Activated B cell treated with CpG ODN at 0.5 μM for 24 hours (primary cell): ENCODE results near the gene ATP9A. TPM values are rescaled to one million over a fixed set of nuclear protein-coding genes. Genes with fewer than 3 reads are reported as not detected.
"Not testable (repeated sequence)": the region's sequence is repeated elsewhere in the genome, so short reads cannot be mapped to it uniquely, and the experiment has no call there.

Experiments used
- ATAC-seq: fragments of 200-7000 bp; cut with Tn5 transposase; one replicate; pipeline ENCODE4 v1.10.0; 2021; ENCODE audit warnings: low read depth, mild to moderate bottlenecking, moderate library complexity
- CTCF ChIA-PET: fragments of 350-600 bp; sonication (Branson Sonifier 250); formaldehyde crosslinking; loops from one replicate; lab custom pipeline; 2021; ENCODE audit warnings: antibody characterized with exemption; lab: Charles Lee
- POLR2A ChIA-PET: fragments of 350-600 bp; sonication (Branson Sonifier 250); formaldehyde crosslinking; loops from one replicate; lab custom pipeline; 2021; ENCODE audit warnings: antibody characterized with exemption; lab: Charles Lee
- DNase-seq: peaks from one replicate; pipeline ENCODE4 v3.0.0; 2022
- H3K27ac Mint-ChIP-seq: one replicate; pipeline ENCODE4 v1.8.0; 2020; ENCODE audit warnings: mixed read lengths
- H3K27me3 Mint-ChIP-seq: one replicate; pipeline ENCODE4 v1.8.0; 2021; ENCODE audit warnings: mixed read lengths
- H3K36me3 Mint-ChIP-seq: one replicate; pipeline ENCODE4 v1.8.0; 2021; ENCODE audit warnings: low read depth, mixed read lengths
- H3K4me1 Mint-ChIP-seq: one replicate; pipeline ENCODE4 v1.8.0; 2021; ENCODE audit warnings: mixed read lengths
- H3K4me3 Mint-ChIP-seq: one replicate; pipeline ENCODE4 v1.8.0; 2020; ENCODE audit warnings: mild to moderate bottlenecking, mixed read lengths
- H3K9me3 Mint-ChIP-seq: one replicate; pipeline ENCODE4 v1.8.0; 2020; ENCODE audit warnings: mixed read lengths
- CTCF ChIP-seq: fragments of 200-600 bp; IDR thresholded peaks from one replicate; pipeline ENCODE4 v1.8.0; 2022; ENCODE audit warnings: antibody characterized with exemption, mild to moderate bottlenecking
- intact Hi-C: fragments of 100-400 bp; cut with micrococcal nuclease; formaldehyde crosslinking; loops from one replicate; pipeline ENCODE4 v1.15.1; 2024
- total RNA-seq: library from RNA; stranded (reverse); gene quantifications from 2 replicates; pipeline ENCODE4 v1.2.3, GENCODE V29; 2022

ATP9A gene
- total RNA-seq, 1 donor from 2014 or later = 0.07 TPM

- Mint-ChIP-seq H3K4me1 (peaks cover 12% of the 10 kb centered on the region), H3K4me3 (no peak overlapping the region), H3K27me3 (no peaks in the 10 kb centered on the region), H3K27ac (no peak overlapping the region), H3K9me3 (no peaks in the 10 kb centered on the region), H3K36me3 (no peaks in the 10 kb centered on the region)
- TF ChIP-seq CTCF = no peak
- DNase-seq = no peak
- POLR2A ChIA-PET = interaction anchor here (0.5 kb wide), 1 partner anchor 13 kb away, joined by 6 read pairs; no protein-coding TSS in a partner anchor
- CTCF ChIA-PET = no interaction called here
- intact Hi-C loops = no loop called here
- no peak for ATAC-seq
These were observed 120.3 kb downstream of the ATP9A start for GRCh38 chr20:51647674-51648570.

GRCh38 chr20:51643810-51644209, 124.4 kb downstream of the ATP9A start:
- H3K4me1 Mint-ChIP-seq, ATAC-seq, H3K4me3 Mint-ChIP-seq, H3K36me3 Mint-ChIP-seq, POLR2A ChIA-PET, H3K27ac Mint-ChIP-seq, CTCF ChIA-PET, intact Hi-C loops, H3K9me3 Mint-ChIP-seq, H3K27me3 Mint-ChIP-seq, DNase-seq: not testable (repeated sequence)

- intact Hi-C loops = no loop called here
- no peaks in the 10 kb centered on the region for H3K27me3 Mint-ChIP-seq
- ATAC-seq (no peak), DNase-seq (no peak)
- no peak overlapping the region for H3K27ac Mint-ChIP-seq
- POLR2A ChIA-PET = no interaction called here
- no peak for TF ChIP-seq CTCF
- H3K4me1 Mint-ChIP-seq = no peaks in the 10 kb centered on the region
- no peaks in the 10 kb centered on the region for H3K36me3 Mint-ChIP-seq
- no peak overlapping the region for H3K4me3 Mint-ChIP-seq
- H3K9me3 Mint-ChIP-seq = no peaks in the 10 kb centered on the region
- CTCF ChIA-PET = no interaction called here
These were observed 124.8 kb downstream of the ATP9A start for GRCh38 chr20:51643390-51643789.

GRCh38 chr20:51641866-51642265, 126.3 kb downstream of the ATP9A start:
- no peak overlapping the region for H3K4me3 Mint-ChIP-seq
- intact Hi-C loops = no loop called here
- no peak overlapping the region for H3K27ac Mint-ChIP-seq
- CTCF ChIA-PET = interaction anchor here (1.1 kb wide), 1 partner anchor 52 kb away, joined by 5 read pairs; no protein-coding TSS in a partner anchor
- TF ChIP-seq CTCF = no peak
- no peak for DNase-seq
- H3K27me3 Mint-ChIP-seq = no peaks in the 10 kb centered on the region
- no peaks in the 10 kb centered on the region for H3K9me3 Mint-ChIP-seq
- POLR2A ChIA-PET = no interaction called here
- ATAC-seq = no peak
- no peaks in the 10 kb centered on the region for H3K36me3 Mint-ChIP-seq
- H3K4me1 Mint-ChIP-seq = no peaks in the 10 kb centered on the region

GRCh38 chr20:51640743-51641142, 127.4 kb downstream of the ATP9A start:
- no peak overlapping the region for H3K27ac Mint-ChIP-seq
- ChIA-PET CTCF (interaction anchor here (1.1 kb wide), 1 partner anchor 442 kb away, joined by 3 read pairs; no protein-coding TSS in a partner anchor), POLR2A (interaction anchor here (0.6 kb wide), 1 partner anchor 17 kb away, joined by 3 read pairs; no protein-coding TSS in a partner anchor)
- no peaks in the 10 kb centered on the region for H3K27me3 Mint-ChIP-seq
- no peak for DNase-seq
- no peaks in the 10 kb centered on the region for H3K36me3 Mint-ChIP-seq
- intact Hi-C loops = no loop called here
- H3K4me1 Mint-ChIP-seq = no peaks in the 10 kb centered on the region
- H3K9me3 Mint-ChIP-seq = no peaks in the 10 kb centered on the region
- H3K4me3 Mint-ChIP-seq = no peak overlapping the region
- no peak for TF ChIP-seq CTCF
- no peak for ATAC-seq
